Calu3 (cell line): ENCODE results near the gene RHBDF2. TPM values are rescaled to one million over a fixed set of nuclear protein-coding genes. Genes with fewer than 3 reads are reported as not detected.

ENCODE experiments used
- BruUV-seq: library from RNA; stranded (reverse); fragments of 400-500 nt; replicated peaks from 2 replicates; lab custom pipeline; 2021; lab: Mats Ljungman, UMichigan
- CTCF ChIA-PET: fragments of 300-600 bp; sonication (Branson Sonifier 250); formaldehyde crosslinking; loops from one replicate; lab custom pipeline; 2022; ENCODE audit warnings: antibody characterized with exemption; lab: Charles Lee
- DNase-seq: peaks from one replicate; pipeline ENCODE4 v3.0.0; 2022
- H3K27ac Mint-ChIP-seq: one replicate; pipeline ENCODE4 v1.8.0; 2022; ENCODE audit warnings: mixed read lengths; ENCODE audit not compliant: unreplicated experiment
- H3K27me3 Mint-ChIP-seq: one replicate; pipeline ENCODE4 v1.8.0; 2022; ENCODE audit warnings: mixed read lengths; ENCODE audit not compliant: unreplicated experiment
- H3K36me3 Mint-ChIP-seq: one replicate; pipeline ENCODE4 v1.8.0; 2022; ENCODE audit warnings: mild to moderate bottlenecking, moderate library complexity, mixed read lengths; ENCODE audit not compliant: insufficient read depth, unreplicated experiment
- H3K4me1 Mint-ChIP-seq: one replicate; pipeline ENCODE4 v1.8.0; 2022; ENCODE audit warnings: mild to moderate bottlenecking, low read depth, mixed read lengths; ENCODE audit not compliant: unreplicated experiment
- H3K4me3 Mint-ChIP-seq: one replicate; pipeline ENCODE4 v1.8.0; 2022; ENCODE audit warnings: mild to moderate bottlenecking, low read depth, moderate library complexity, mixed read lengths; ENCODE audit not compliant: unreplicated experiment
- H3K9me3 Mint-ChIP-seq: one replicate; pipeline ENCODE4 v1.8.0; 2022; ENCODE audit warnings: low read depth, mixed read lengths; ENCODE audit not compliant: unreplicated experiment
- intact Hi-C: fragments of 100-400 bp; cut with micrococcal nuclease; formaldehyde crosslinking; loops from one replicate; pipeline ENCODE4 v1.10.0; 2022; ENCODE audit not compliant: unreplicated experiment
- total RNA-seq: library from RNA; stranded (reverse); gene quantifications from 2 replicates; pipeline ENCODE4 v1.2.3, GENCODE V29; 2022
- TF ChIP-seq, protein P1 (sequence below): fragments of 200-600 bp; IDR thresholded peaks from one replicate; pipeline ENCODE4 v1.8.0; 2022; ENCODE audit warnings: antibody characterized with exemption; ENCODE audit not compliant: unreplicated experiment

The RHBDF2 gene
- total RNA-seq, 1 experiment from 2014 or later, result 47.7 TPM

DNA sequence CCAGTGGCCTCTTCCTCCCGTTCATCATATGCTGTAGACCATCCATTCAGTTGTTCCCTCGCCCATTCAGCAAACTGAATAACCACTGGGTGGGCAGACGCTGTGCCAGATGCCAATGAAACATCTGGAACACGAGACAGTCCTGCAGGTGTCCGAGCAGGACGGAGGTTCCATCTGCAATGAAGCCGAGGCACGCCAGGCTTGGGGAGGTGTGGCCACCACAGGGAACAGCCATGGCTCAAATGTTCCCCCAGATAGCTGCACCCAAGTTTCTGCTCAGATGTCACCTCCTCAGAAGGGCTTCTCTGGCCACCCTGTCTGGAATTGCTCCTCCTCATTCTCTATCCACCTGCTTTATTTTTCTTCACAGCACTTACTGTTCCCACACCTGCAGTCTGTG, 78.8 kb downstream of the RHBDF2 start:
- no peak overlapping the region for H3K27ac Mint-ChIP-seq
- TF ChIP-seq, protein P1, sequence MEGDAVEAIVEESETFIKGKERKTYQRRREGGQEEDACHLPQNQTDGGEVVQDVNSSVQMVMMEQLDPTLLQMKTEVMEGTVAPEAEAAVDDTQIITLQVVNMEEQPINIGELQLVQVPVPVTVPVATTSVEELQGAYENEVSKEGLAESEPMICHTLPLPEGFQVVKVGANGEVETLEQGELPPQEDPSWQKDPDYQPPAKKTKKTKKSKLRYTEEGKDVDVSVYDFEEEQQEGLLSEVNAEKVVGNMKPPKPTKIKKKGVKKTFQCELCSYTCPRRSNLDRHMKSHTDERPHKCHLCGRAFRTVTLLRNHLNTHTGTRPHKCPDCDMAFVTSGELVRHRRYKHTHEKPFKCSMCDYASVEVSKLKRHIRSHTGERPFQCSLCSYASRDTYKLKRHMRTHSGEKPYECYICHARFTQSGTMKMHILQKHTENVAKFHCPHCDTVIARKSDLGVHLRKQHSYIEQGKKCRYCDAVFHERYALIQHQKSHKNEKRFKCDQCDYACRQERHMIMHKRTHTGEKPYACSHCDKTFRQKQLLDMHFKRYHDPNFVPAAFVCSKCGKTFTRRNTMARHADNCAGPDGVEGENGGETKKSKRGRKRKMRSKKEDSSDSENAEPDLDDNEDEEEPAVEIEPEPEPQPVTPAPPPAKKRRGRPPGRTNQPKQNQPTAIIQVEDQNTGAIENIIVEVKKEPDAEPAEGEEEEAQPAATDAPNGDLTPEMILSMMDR, result no peak
- H3K36me3 Mint-ChIP-seq, result no peaks in the 10 kb centered on the region
- no peak for DNase-seq
- no TSS peak for BruUV-seq
- H3K4me1 Mint-ChIP-seq, result peaks cover 5% of the 10 kb centered on the region
- H3K9me3 Mint-ChIP-seq, result no peaks in the 10 kb centered on the region
- H3K27me3 Mint-ChIP-seq, result no peaks in the 10 kb centered on the region
- intact Hi-C loops, result no loop called here
- H3K4me3 Mint-ChIP-seq, result no peak overlapping the region
- CTCF ChIA-PET, result interaction anchor here (0.8 kb wide), 1 partner anchor 24 kb away, joined by 3 read pairs; no protein-coding TSS in a partner anchor

DNA sequence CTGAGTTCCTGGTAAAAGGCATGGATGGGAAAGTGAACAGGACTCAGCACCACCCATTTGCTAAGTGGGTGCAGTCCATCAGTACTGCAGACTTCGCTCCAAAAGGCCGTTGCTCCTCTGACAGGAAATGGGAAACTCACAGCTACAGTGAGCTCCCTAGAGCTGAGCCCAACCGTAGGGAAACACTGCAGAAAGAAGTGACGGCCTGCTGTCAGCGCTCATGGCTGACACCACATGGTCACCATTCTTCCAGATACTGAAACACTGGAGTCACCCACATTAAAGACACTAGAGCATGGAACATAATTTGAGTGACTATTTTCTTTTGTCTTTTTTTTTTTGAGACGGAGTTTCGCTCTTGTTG, 80.2 kb downstream of the RHBDF2 start:
- CTCF ChIA-PET, result interaction anchor here (0.6 kb wide), 1 partner anchor 14 kb away, joined by 4 read pairs; no protein-coding TSS in a partner anchor
- no peaks in the 10 kb centered on the region for H3K27me3 Mint-ChIP-seq
- BruUV-seq, result no TSS peak

More for the DNA sequence above, 80.2 kb downstream of the RHBDF2 start:
- Mint-ChIP-seq H3K9me3 (no peaks in the 10 kb centered on the region), H3K4me1 (peaks cover 8% of the 10 kb centered on the region), H3K27ac (no peak overlapping the region), H3K36me3 (no peaks in the 10 kb centered on the region), H3K4me3 (no peak overlapping the region)
- TF ChIP-seq, protein P1, result no peak
- intact Hi-C loops, result no loop called here
- no peak for DNase-seq

Other genes starting within 250 kb of the RHBDF2 start
- gene UBALD2, start 236.1 kb downstream of the RHBDF2 start, total RNA-seq, result 74.3 and 87.9 TPM in 2 replicates
- gene QRICH2, start 193.1 kb downstream of the RHBDF2 start, total RNA-seq, result 3.0 and 3.9 TPM in 2 replicates
- 41.2 and 42.6 TPM in 2 replicates for gene PRPSAP1, start 147.5 kb downstream of the RHBDF2 start, total RNA-seq
- 1.5 and 1.7 TPM in 2 replicates for gene SPHK1, start 116.8 kb downstream of the RHBDF2 start, total RNA-seq
- gene UBE2O, start 48.3 kb downstream of the RHBDF2 start, total RNA-seq, result 29.0 and 34.4 TPM in 2 replicates
- gene AANAT, start 33.8 kb downstream of the RHBDF2 start, total RNA-seq, result not detected in 2 replicates
- gene CYGB, start 36.3 kb upstream of the RHBDF2 start, total RNA-seq, result not detected in 2 replicates
- gene PRCD, start 38.6 kb upstream of the RHBDF2 start, total RNA-seq, result not detected in 2 replicates
- gene ST6GALNAC2, start 84.4 kb upstream of the RHBDF2 start, total RNA-seq, result 10.5 and 11.6 TPM in 2 replicates
- gene ST6GALNAC1, start 142.3 kb upstream of the RHBDF2 start, total RNA-seq, result 52.2 and 52.4 TPM in 2 replicates
- 6.5 and 9.9 TPM in 2 replicates for gene MXRA7, start 209.5 kb upstream of the RHBDF2 start, total RNA-seq
- gene JMJD6, start 225.2 kb upstream of the RHBDF2 start, total RNA-seq, result 60.8 and 62.1 TPM in 2 replicates
- 56.1 and 58.1 TPM in 2 replicates for gene METTL23, start 225.4 kb upstream of the RHBDF2 start, total RNA-seq
- gene SRSF2, start 235.9 kb upstream of the RHBDF2 start, total RNA-seq, result 238 and 241 TPM in 2 replicates
- gene MFSD11, start 236.7 kb upstream of the RHBDF2 start, total RNA-seq, result 21.4 and 23.9 TPM in 2 replicates